ENCODE measurements around the gene CADM1.

DNA sequence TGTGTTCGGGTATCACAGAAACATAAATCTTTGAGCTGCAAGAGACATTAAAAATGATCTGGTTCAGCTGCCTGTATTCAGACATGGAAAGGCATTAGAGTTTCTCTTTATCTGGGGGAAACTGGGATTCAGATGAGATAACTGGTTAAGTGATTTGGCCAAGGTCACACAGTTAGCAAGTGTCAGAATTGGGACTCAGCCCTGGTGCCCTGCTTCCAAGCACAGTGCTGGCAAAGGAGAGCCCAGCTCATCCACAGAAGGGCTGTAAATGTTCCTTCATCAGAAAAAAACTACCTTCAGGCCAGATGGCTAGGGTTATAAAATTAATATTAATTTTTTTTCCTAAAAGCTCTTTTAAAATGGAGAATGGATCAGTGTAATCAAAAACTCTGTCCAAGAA, 20.4 kb upstream of the CADM1 start:
- TF ChIP-seq POLR2A (IDR thresholded peaks at IDR 0.05; ENCODE audit: low read length), result no peak
- no peak for TF ChIP-seq GATA1 (IDR thresholded peaks at IDR 0.05; ENCODE audit: low read depth, low read length)
